ENCODE results near the gene MCAM. TPM values are rescaled to one million over a fixed set of nuclear protein-coding genes. Genes with fewer than 3 reads are reported as not detected.

MCAM gene
- total and polyA plus RNA-seq, 4 donors: 2.2 to 49.6 (median 9.3) TPM

DNA sequence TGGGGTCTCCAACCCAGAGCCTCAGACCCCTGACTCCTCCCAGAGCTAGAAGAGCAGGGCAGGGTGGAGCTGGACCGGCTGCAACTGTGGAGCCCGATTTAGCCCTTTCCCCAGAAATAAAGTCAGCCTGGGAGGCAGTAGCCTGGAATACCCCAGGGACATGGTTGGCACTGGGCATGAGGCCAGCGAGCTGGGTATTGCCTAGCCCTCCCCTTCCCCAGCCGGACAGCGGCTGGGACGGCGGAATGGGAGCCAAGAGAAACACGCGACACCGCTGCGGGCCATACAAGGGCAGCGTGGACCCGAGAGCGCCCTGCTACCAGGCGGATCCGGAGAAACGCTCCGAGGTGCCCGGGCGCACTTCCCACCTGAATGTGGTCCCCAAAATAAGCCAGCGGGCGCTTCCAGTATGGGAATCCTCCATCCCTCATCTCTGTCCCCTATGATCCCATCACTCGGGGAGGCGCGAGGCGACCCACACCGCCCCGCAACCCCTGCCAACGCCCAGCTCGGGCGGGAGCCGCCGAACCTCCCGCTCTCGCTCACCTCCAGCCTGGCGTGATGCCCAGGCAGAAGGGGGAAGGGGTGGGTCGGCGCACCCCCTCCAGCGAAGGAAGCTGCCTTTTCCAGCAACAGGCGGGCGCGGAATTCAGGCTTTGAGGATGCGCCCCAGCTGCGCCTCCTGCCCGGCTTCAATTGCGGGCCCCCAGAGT lies 758 bp downstream of the MCAM start:
- Histone ChIP-seq H3K9ac (ENCODE audit: low read depth in 1 of 2, low read length in 2 of 2) (no peak overlapping the region), H3K4me3 (ENCODE audit: low read depth in 1 of 3, low read length in 3 of 3) (peak overlapping the region; percentile 24 to 40 (median 26)), H3K27ac (ENCODE audit: low read depth in 1 of 2, low read length in 2 of 2) (peak overlapping the region; percentile 33 to 40), H3K9me3 (ENCODE audit: control insufficient read depth in 4 of 4, low read length in 3 of 4) (no peaks in the 10 kb centered on the region), H3K27me3 (ENCODE audit: control insufficient read depth in 4 of 4, insufficient read depth in 4 of 4, low read length in 3 of 4) (peaks cover 0 to 8% (median 3%) of the 10 kb centered on the region in 4 donors), H3K36me3 (ENCODE audit: control insufficient read depth in 4 of 4, insufficient read depth in 3 of 4, low read depth in 1 of 4, low read length in 3 of 4) (no peaks in the 10 kb centered on the region), H3K4me1 (ENCODE audit: control insufficient read depth in 4 of 4, insufficient read depth in 4 of 4, low read length in 3 of 4) (peaks cover 10 to 28% (median 19%) of the 10 kb centered on the region in 4 donors)
- WGBS: 3% methylated on average over 46 of the region's 46 CpGs
- TF ChIP-seq TAF1 (conservative IDR thresholded peaks at IDR 0.05): no peak
- no peak for TF ChIP-seq FOXA2 (IDR thresholded peaks at IDR 0.05)
- no peak for TF ChIP-seq RAD21 (IDR thresholded peaks at IDR 0.05)
- TF ChIP-seq SP1 (IDR thresholded peaks at IDR 0.05): no peak
- no peak for TF ChIP-seq JUND (IDR thresholded peaks at IDR 0.05)
- no peak for TF ChIP-seq RXRA (IDR thresholded peaks at IDR 0.05)
- no peak for TF ChIP-seq HNF4G (IDR thresholded peaks at IDR 0.05)
- TF ChIP-seq EGR1 (IDR thresholded peaks at IDR 0.05; ENCODE audit: low read depth in 2 of 2): no peak
- TF ChIP-seq HNF4A (conservative IDR thresholded peaks at IDR 0.05): no peak
- TF ChIP-seq, protein P1, sequence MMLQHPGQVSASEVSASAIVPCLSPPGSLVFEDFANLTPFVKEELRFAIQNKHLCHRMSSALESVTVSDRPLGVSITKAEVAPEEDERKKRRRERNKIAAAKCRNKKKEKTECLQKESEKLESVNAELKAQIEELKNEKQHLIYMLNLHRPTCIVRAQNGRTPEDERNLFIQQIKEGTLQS (IDR thresholded peaks at IDR 0.05): no peak
- TF ChIP-seq YY1 (IDR thresholded peaks at IDR 0.05): no peak
- TF ChIP-seq, protein P2, sequence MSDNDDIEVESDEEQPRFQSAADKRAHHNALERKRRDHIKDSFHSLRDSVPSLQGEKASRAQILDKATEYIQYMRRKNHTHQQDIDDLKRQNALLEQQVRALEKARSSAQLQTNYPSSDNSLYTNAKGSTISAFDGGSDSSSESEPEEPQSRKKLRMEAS (IDR thresholded peaks at IDR 0.05): no peak
- TF ChIP-seq, protein P3, sequence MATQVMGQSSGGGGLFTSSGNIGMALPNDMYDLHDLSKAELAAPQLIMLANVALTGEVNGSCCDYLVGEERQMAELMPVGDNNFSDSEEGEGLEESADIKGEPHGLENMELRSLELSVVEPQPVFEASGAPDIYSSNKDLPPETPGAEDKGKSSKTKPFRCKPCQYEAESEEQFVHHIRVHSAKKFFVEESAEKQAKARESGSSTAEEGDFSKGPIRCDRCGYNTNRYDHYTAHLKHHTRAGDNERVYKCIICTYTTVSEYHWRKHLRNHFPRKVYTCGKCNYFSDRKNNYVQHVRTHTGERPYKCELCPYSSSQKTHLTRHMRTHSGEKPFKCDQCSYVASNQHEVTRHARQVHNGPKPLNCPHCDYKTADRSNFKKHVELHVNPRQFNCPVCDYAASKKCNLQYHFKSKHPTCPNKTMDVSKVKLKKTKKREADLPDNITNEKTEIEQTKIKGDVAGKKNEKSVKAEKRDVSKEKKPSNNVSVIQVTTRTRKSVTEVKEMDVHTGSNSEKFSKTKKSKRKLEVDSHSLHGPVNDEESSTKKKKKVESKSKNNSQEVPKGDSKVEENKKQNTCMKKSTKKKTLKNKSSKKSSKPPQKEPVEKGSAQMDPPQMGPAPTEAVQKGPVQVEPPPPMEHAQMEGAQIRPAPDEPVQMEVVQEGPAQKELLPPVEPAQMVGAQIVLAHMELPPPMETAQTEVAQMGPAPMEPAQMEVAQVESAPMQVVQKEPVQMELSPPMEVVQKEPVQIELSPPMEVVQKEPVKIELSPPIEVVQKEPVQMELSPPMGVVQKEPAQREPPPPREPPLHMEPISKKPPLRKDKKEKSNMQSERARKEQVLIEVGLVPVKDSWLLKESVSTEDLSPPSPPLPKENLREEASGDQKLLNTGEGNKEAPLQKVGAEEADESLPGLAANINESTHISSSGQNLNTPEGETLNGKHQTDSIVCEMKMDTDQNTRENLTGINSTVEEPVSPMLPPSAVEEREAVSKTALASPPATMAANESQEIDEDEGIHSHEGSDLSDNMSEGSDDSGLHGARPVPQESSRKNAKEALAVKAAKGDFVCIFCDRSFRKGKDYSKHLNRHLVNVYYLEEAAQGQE (IDR thresholded peaks at IDR 0.05): no peak
- DNase-seq (ENCODE audit: low spot score): no peak

DNA sequence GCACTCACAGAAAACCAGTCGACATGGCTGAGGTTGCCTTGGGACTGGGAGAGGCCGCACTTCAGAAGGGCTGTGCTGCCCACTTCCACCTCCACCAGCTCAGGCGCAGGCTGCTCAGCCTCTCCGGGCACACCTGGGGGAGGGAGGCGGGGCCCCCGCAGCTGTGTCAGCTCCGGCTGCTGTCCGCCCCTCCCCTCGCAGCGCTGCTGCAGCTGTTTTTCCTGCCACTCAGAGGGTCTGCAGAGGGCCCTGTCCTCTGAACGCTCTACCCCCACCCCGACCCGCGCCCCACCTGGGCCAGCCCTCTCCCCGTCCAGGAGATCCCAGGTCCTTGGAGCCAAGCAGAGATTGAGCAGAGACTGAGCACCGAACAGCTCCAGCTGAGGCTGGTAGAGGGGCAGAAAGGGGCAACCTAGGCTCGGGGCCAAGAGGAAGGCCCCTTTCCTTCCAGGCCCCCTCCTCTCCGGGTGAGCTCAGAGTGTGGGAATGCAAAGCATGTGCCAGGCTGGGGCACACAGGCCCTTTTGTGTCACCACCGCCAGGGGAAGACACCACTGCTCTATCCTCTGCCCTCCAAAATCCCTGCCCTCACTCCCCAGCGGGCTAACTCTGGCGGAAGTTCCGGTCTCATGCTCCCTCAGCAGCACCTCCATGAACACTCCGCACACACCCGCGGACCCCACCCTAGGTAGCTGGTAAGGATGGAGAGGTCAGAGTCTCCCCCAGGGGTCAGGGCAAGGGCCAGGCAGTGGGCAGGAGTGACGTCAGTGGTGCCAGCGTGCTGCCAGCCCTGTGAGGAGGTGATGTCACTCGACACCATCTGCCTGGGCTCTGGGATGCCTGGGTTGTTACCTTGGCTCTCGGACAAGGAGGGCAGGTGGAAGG lies 1.6 kb downstream of the MCAM start:
- 12% methylated on average over 29 of the region's 29 CpGs for WGBS
- H3K27me3 ChIP-seq (ENCODE audit: control insufficient read depth in 4 of 4, insufficient read depth in 4 of 4, low read length in 3 of 4): peaks cover 0 to 8% (median 2%) of the 10 kb centered on the region in 4 donors
- no peak for DNase-seq (ENCODE audit: low spot score)

More for the DNA sequence above, 1.6 kb downstream of the MCAM start:
- Histone ChIP-seq H3K4me1 (ENCODE audit: control insufficient read depth in 4 of 4, insufficient read depth in 4 of 4, low read length in 3 of 4) (peaks cover 8 to 20% (median 13%) of the 10 kb centered on the region in 4 donors), H3K9me3 (ENCODE audit: control insufficient read depth in 4 of 4, low read length in 3 of 4) (no peaks in the 10 kb centered on the region), H3K27ac (ENCODE audit: low read depth in 1 of 2, low read length in 2 of 2) (peak overlapping the region; percentile 9 to 40), H3K36me3 (ENCODE audit: control insufficient read depth in 4 of 4, insufficient read depth in 3 of 4, low read depth in 1 of 4, low read length in 3 of 4) (no peaks in the 10 kb centered on the region), H3K4me3 (ENCODE audit: low read depth in 1 of 3, low read length in 3 of 3) (peak overlapping the region; percentile 26 to 40 (median 26)), H3K9ac (ENCODE audit: low read depth in 1 of 2, low read length in 2 of 2) (no peak overlapping the region)
- TF ChIP-seq, protein P2 (IDR thresholded peaks at IDR 0.05): no peak
- TF ChIP-seq HNF4A (conservative IDR thresholded peaks at IDR 0.05) (no peak), RAD21 (IDR thresholded peaks at IDR 0.05) (no peak), NR2F2 (IDR thresholded peaks at IDR 0.05) (peak; percentile 52), FOXA2 (IDR thresholded peaks at IDR 0.05) (no peak), HNF4G (IDR thresholded peaks at IDR 0.05) (no peak)
